Esophagus squamous epithelium (tissue), 5 donors: ENCODE measurements around the gene PAPLN. TPM values are rescaled to one million over a fixed set of nuclear protein-coding genes. Genes with fewer than 3 reads are reported as not detected.

Source experiments
- DNase-seq: peaks from one replicate; lab custom pipeline; 2025; lab: John Stamatoyannopoulos, UW
- H3K27ac ChIP-seq, 4 donors: fragments of 200-600 bp; sonication (generic); one replicate each; pipeline ENCODE4 v1.5.1; 2016 to 2019; ENCODE audit warnings: mild to moderate bottlenecking in 1 of 4
- H3K27me3 ChIP-seq, 4 donors: fragments of 200-600 bp; sonication (generic); 1 replicate in 3 of 4; 2 replicates in 1 of 4; pipeline versions ENCODE4 v1.5.1 to v1.6.0; 2017 to 2021; ENCODE audit warnings: antibody characterized with exemption in 1 of 4
- H3K36me3 ChIP-seq, 3 donors: fragments of 200-600 bp; sonication (generic); one replicate each; pipeline ENCODE4 v1.5.1; 2016 to 2019
- H3K4me1 ChIP-seq, 3 donors: fragments of 200-600 bp; sonication (generic); one replicate each; pipeline ENCODE4 v1.5.1; 2017 to 2019
- H3K4me3 ChIP-seq, 4 donors: fragments of 200-600 bp; sonication (generic); 1 replicate in 3 of 4; 2 replicates in 1 of 4; pipeline ENCODE4 v1.5.1; 2016 to 2019; ENCODE audit warnings: mild to moderate bottlenecking in 2 of 4, moderate library complexity in 1 of 4
- H3K9me3 ChIP-seq, 3 donors: fragments of 200-600 bp; sonication (generic); one replicate each; pipeline ENCODE4 v1.5.1; 2016 to 2019
- CTCF ChIP-seq, 6 experiments: fragments of 450-650 bp in 4 of 6; fragments of 200-600 bp in 2 of 6; sonication (generic) in 2 of 6; IDR thresholded peaks; one replicate each; pipeline ENCODE4 v1.5.1; 2016 to 2019; ENCODE audit warnings: antibody characterized with exemption in 6 of 6, mild to moderate bottlenecking in 4 of 6, moderate library complexity in 4 of 6
- POLR2A ChIP-seq, 4 donors: fragments of 450-650 bp; IDR thresholded peaks; one replicate each; pipeline ENCODE4 v1.6.1; 2017; ENCODE audit warnings: antibody characterized with exemption in 4 of 4, mild to moderate bottlenecking in 4 of 4, moderate library complexity in 3 of 4
- WGBS, 2 donors: methylation state at CpG; one replicate each; pipeline ENCODE4 v1.1.5; 2018; 5-methylcytosine and 5-hydroxymethylcytosine counted together
- intact Hi-C: fragments of 100-400 bp; cut with DNase I; formaldehyde crosslinking; loops from one replicate; pipeline ENCODE4 v1.15.0; 2022
- total RNA-seq, 4 donors: library from RNA; depleted of rRNA; stranded (reverse); fragments of >200 nt; gene quantifications; one replicate each; pipeline ENCODE4 v1.1.0, GENCODE V29; 2016
- donor health status: DM: yes; HTN: yes; CAD: no.

PAPLN gene
- total RNA-seq, 4 donors from 2014 or later: 2.2 to 12.6 (median 5.4) TPM

- no CpG with 5 or more reads among the region's 73 CpGs for WGBS, 2 donors
- no peaks in the 10 kb centered on the region for H3K36me3 ChIP-seq
- TF ChIP-seq CTCF (IDR thresholded peaks at IDR 0.05) (no peak), POLR2A (IDR thresholded peaks at IDR 0.05) (no peak)
- H3K4me3 ChIP-seq: peak overlapping the region; percentile 49 to 75 (median 58)
- H3K4me1 ChIP-seq: peaks cover 49 to 61% (median 52%) of the 10 kb centered on the region in 3 donors
- H3K27me3 ChIP-seq: peaks cover 0 to 76% (median 0%) of the 10 kb centered on the region in 4 donors
- no peak for DNase-seq
- H3K27ac ChIP-seq: peak overlapping the region; percentile 29 to 80 (median 54)
- H3K9me3 ChIP-seq: no peaks in the 10 kb centered on the region
- intact Hi-C loops: no loop called here
These were observed 599 bp downstream of the PAPLN start for GRCh38 chr14:73237786-73238423.

GRCh38 chr14:73238424-73238852 lies 1.1 kb downstream of the PAPLN start:
- peak overlapping the region; percentile 49 to 75 (median 58) for H3K4me3 ChIP-seq
- WGBS, 2 donors: 7 to 11% methylated on average over 7 to 10 of the region's 10 CpGs
- no peak for TF ChIP-seq POLR2A (IDR thresholded peaks at IDR 0.05)
- no peak for TF ChIP-seq CTCF (IDR thresholded peaks at IDR 0.05)
- peaks cover 50 to 66% (median 53%) of the 10 kb centered on the region in 3 donors for H3K4me1 ChIP-seq
- DNase-seq: no peak
- H3K27ac ChIP-seq: peak overlapping the region; percentile 29 to 80 (median 54)
- H3K36me3 ChIP-seq: no peaks in the 10 kb centered on the region
- H3K27me3 ChIP-seq: peaks cover 0 to 76% (median 0%) of the 10 kb centered on the region in 4 donors
- intact Hi-C loops: no loop called here
- H3K9me3 ChIP-seq: no peaks in the 10 kb centered on the region

- WGBS, 2 donors: 48 to 52% methylated on average over 11 of the region's 11 CpGs
- H3K4me3 ChIP-seq: peak overlapping the region in 3 of 4 donors; percentile 43 to 75 (median 67)
- H3K9me3 ChIP-seq: no peaks in the 10 kb centered on the region
- peak overlapping the region in 3 of 4 donors; percentile 36 to 80 (median 37) for H3K27ac ChIP-seq
- no peak for DNase-seq
- intact Hi-C loops: no loop called here
- TF ChIP-seq CTCF (IDR thresholded peaks at IDR 0.05): no peak
- TF ChIP-seq POLR2A (IDR thresholded peaks at IDR 0.05): no peak
- no peaks in the 10 kb centered on the region for H3K36me3 ChIP-seq
- peaks cover 0 to 73% (median 0%) of the 10 kb centered on the region in 4 donors for H3K27me3 ChIP-seq
- peaks cover 50 to 66% (median 53%) of the 10 kb centered on the region in 3 donors for H3K4me1 ChIP-seq
These were observed 1.6 kb downstream of the PAPLN start for GRCh38 chr14:73238941-73239340.

GRCh38 chr14:73239393-73240241 lies 2.3 kb downstream of the PAPLN start:
- no peak for TF ChIP-seq CTCF (IDR thresholded peaks at IDR 0.05)
- TF ChIP-seq POLR2A (IDR thresholded peaks at IDR 0.05): no peak
- Histone ChIP-seq H3K27me3 (peaks cover 0 to 66% (median 0%) of the 10 kb centered on the region in 4 donors), H3K4me1 (peaks cover 50 to 68% (median 53%) of the 10 kb centered on the region in 3 donors), H3K27ac (peak overlapping the region in 3 of 4 donors; percentile 36 to 80 (median 36)), H3K36me3 (no peaks in the 10 kb centered on the region), H3K4me3 (peak overlapping the region; percentile 26 to 75 (median 55)), H3K9me3 (no peaks in the 10 kb centered on the region)
- WGBS, 2 donors: 13 to 16% methylated on average over 7 to 10 of the region's 48 CpGs
- intact Hi-C loops: no loop called here
- no peak for DNase-seq
